ENCODE results near the gene C5orf22.

DNA sequence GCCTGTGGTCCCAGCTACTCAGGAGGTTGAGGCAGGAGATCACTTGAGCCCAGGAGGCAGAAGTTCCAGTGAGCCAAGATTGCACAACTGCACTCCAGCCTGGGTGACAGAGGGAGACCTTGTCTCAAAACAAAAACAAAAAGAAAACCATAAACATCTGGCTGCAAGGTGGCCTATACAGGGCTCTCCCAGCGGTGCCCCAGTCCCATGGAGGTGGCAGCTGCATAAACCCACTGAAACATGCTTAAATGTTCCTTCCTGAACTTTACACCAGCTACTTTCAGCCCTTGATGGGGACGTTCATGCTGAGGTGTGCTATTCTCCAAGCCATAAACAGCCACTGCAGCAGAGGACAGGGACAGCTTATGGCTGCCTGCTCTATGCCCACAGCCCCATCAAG lies 35.8 kb upstream of the C5orf22 start:
- no peak for TF ChIP-seq ZC3H11A (IDR thresholded peaks at IDR 0.05)
- no peak for TF ChIP-seq CHD2 (IDR thresholded peaks at IDR 0.05; ENCODE audit: low read length, partially characterized antibody)
- no peak for TF ChIP-seq MYC (IDR thresholded peaks at IDR 0.05; ENCODE audit: borderline replicate concordance, low read length)
- TF ChIP-seq ZFP36 (IDR thresholded peaks at IDR 0.05; ENCODE audit: borderline replicate concordance, partially characterized antibody), result no peak
- TF ChIP-seq, protein P1, sequence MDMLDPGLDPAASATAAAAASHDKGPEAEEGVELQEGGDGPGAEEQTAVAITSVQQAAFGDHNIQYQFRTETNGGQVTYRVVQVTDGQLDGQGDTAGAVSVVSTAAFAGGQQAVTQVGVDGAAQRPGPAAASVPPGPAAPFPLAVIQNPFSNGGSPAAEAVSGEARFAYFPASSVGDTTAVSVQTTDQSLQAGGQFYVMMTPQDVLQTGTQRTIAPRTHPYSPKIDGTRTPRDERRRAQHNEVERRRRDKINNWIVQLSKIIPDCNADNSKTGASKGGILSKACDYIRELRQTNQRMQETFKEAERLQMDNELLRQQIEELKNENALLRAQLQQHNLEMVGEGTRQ (IDR thresholded peaks at IDR 0.05), result no peak
- no peak for TF ChIP-seq ZNF302 (CRISPR knock-in tag; IDR thresholded peaks at IDR 0.05)
- no peak for TF ChIP-seq CTCF (IDR thresholded peaks at IDR 0.05)
- TF ChIP-seq EP300 (IDR thresholded peaks at IDR 0.05), result no peak
- no peak for TF ChIP-seq MAX (IDR thresholded peaks at IDR 0.05)
- TF ChIP-seq HOXB5 (CRISPR knock-in tag; IDR thresholded peaks at IDR 0.05), result no peak

All from A549 (cell line).